Measurements from ENCODE around the gene TMA7B. TPM values are rescaled to one million over a fixed set of nuclear protein-coding genes. Genes with fewer than 3 reads are reported as not detected.
A peak's percentile ranks its signal among the peaks of the same experiment; 100 is the strongest.

Gene TMA7B
- total RNA-seq, 6 experiments from 2014 or later: 0.20 TPM; not detected in 5

- Histone ChIP-seq H3K4me1 (peaks cover 0 to 86% (median 26%) of the 10 kb centered on the region in 4 donors), H3K4me3 (no peak overlapping the region), H3K27me3 (no peaks in the 10 kb centered on the region), H3K36me3 (no peaks in the 10 kb centered on the region), H3K9me3 (no peaks in the 10 kb centered on the region), H3K27ac (peak overlapping the region in 1 of 3 donors; percentile 86)
- DNase-seq (no peak), ATAC-seq (no peak)
- TF ChIP-seq CTCF (IDR thresholded peaks at IDR 0.05): no peak
- no peak for TF ChIP-seq POLR2A (IDR thresholded peaks at IDR 0.05)
- intact Hi-C loops (cut with DNase I): no loop called here
- 31% methylated on average over 11 of the region's 20 CpGs for WGBS (ENCODE audit: insufficient coverage, low coverage, low lambda C conversion rate, missing lambda C conversion rate)
These were observed 33.9 kb downstream of the TMA7B start for GRCh38 chr22:39994041-39994565.

- H3K9me3 ChIP-seq: no peaks in the 10 kb centered on the region
- ATAC-seq: peak in 1 of 4 donors; percentile 7
- 3% methylated on average over 5 of the region's 115 CpGs for WGBS (ENCODE audit: insufficient coverage, low coverage, low lambda C conversion rate, missing lambda C conversion rate)
- no peaks in the 10 kb centered on the region for H3K27me3 ChIP-seq
- no peaks in the 10 kb centered on the region for H3K36me3 ChIP-seq
- no peak for TF ChIP-seq CTCF (IDR thresholded peaks at IDR 0.05)
- peaks cover 0 to 89% (median 26%) of the 10 kb centered on the region in 4 donors for H3K4me1 ChIP-seq
- H3K4me3 ChIP-seq: peak within 1 kb of the TSS; percentile 16 to 42 (median 34)
- intact Hi-C loops (cut with DNase I): no loop called here
- H3K27ac ChIP-seq: peak within 1 kb of the TSS in 2 of 3 donors; percentile 86 to 88
- peak in 2 of 3 donors; percentile 29 to 69 for DNase-seq
These were observed 34.6 kb downstream of the TMA7B start, which contains the start of gene FAM83F for GRCh38 chr22:39994566-39995392. TSS of gene FAM83F (plus strand) at chr22:39994954. CDS start at chr22:39995043, 89 bp downstream.

- no peaks in the 10 kb centered on the region for H3K27me3 ChIP-seq
- intact Hi-C loops (cut with DNase I): no loop called here
- peak in 1 of 3 donors; percentile 54 for DNase-seq
- no peak for ATAC-seq
- H3K4me3 ChIP-seq: peak overlapping the region; percentile 16 to 42 (median 34)
- 80% methylated on average over 1 of the region's 35 CpGs for WGBS (ENCODE audit: insufficient coverage, low coverage, low lambda C conversion rate, missing lambda C conversion rate)
- H3K4me1 ChIP-seq: peaks cover 0 to 86% (median 24%) of the 10 kb centered on the region in 4 donors
- TF ChIP-seq POLR2A (IDR thresholded peaks at IDR 0.05): no peak
- no peak for TF ChIP-seq CTCF (IDR thresholded peaks at IDR 0.05)
- H3K36me3 ChIP-seq: no peaks in the 10 kb centered on the region
- H3K9me3 ChIP-seq: no peaks in the 10 kb centered on the region
- peak overlapping the region in 2 of 3 donors; percentile 20 to 74 for H3K27ac ChIP-seq
These were observed 35.4 kb downstream of the TMA7B start for GRCh38 chr22:39995393-39996252.

- intact Hi-C loops (cut with DNase I): no loop called here
- H3K9me3 ChIP-seq: no peaks in the 10 kb centered on the region
- peaks cover 0 to 74% (median 23%) of the 10 kb centered on the region in 4 donors for H3K4me1 ChIP-seq
- peak overlapping the region in 2 of 3 donors; percentile 34 to 57 for H3K27ac ChIP-seq
- H3K27me3 ChIP-seq: no peaks in the 10 kb centered on the region
- TF ChIP-seq CTCF (IDR thresholded peaks at IDR 0.05) (no peak), POLR2A (IDR thresholded peaks at IDR 0.05) (no peak)
- no peak overlapping the region for H3K4me3 ChIP-seq
- ATAC-seq (peak in 1 of 4 donors; percentile 51), DNase-seq (no peak)
- no peaks in the 10 kb centered on the region for H3K36me3 ChIP-seq
- 56% methylated on average over 3 of the region's 3 CpGs for WGBS (ENCODE audit: insufficient coverage, low coverage, low lambda C conversion rate, missing lambda C conversion rate)
These were observed 36.5 kb downstream of the TMA7B start for GRCh38 chr22:39996732-39997131.
